NCI-H2196 (cell line): ENCODE results near the gene CXCL17.
A peak's percentile ranks its signal among the peaks of the same experiment; 100 is the strongest.

ENCODE experiments used
- DNase-seq: peaks from one replicate; lab custom pipeline; 2025; ENCODE audit not compliant: unreplicated experiment; lab: John Stamatoyannopoulos, UW

CXCL17 gene

GRCh38 chr19:42401365-42402303 lies 41.1 kb downstream of the CXCL17 start:
- peak; percentile 63 for DNase-seq

- no peak for DNase-seq
These were observed 42.3 kb downstream of the CXCL17 start for GRCh38 chr19:42400404-42400803.

- DNase-seq, result no peak
These were observed 45.2 kb downstream of the CXCL17 start for GRCh38 chr19:42397263-42398166.

- DNase-seq, result peak; percentile 98
These were observed 46.1 kb downstream of the CXCL17 start for GRCh38 chr19:42396381-42397262.

- DNase-seq, result no peak
These were observed 48.0 kb downstream of the CXCL17 start for GRCh38 chr19:42394751-42395150.

- no peak for DNase-seq
These were observed 50.6 kb downstream of the CXCL17 start for GRCh38 chr19:42392165-42392564.

- no peak for DNase-seq
These were observed 52.8 kb downstream of the CXCL17 start, which contains the start of gene CNFN for GRCh38 chr19:42389899-42390298. Gene CNFN (minus strand): TSS chr19:42390297. CDS start chr19:42389037, 1,260 bp downstream.

- DNase-seq, result no peak
These were observed 53.8 kb downstream of the CXCL17 start for GRCh38 chr19:42388851-42389489.

GRCh38 chr19:42386974-42387707 lies 55.6 kb downstream of the CXCL17 start:
- peak; percentile 80 for DNase-seq

GRCh38 chr19:42380155-42380554 lies 62.6 kb downstream of the CXCL17 start:
- no peak for DNase-seq
